CD4-positive, CD25-positive, alpha-beta regulatory T cell (primary cell): ENCODE results near the gene SORBS1. TPM values are rescaled to one million over a fixed set of nuclear protein-coding genes. Genes with fewer than 3 reads are reported as not detected.
A peak's percentile ranks its signal among the peaks of the same experiment; 100 is the strongest.

Experiments
- ATAC-seq, 2 donors: fragments of 150-1000 bp; cut with Tn5 transposase; one replicate each; pipeline ENCODE4 v1.10.0; 2021; ENCODE audit warnings: low read depth in 2 of 2, moderate number of reproducible peaks in 2 of 2, moderate library complexity in 1 of 2
- DNase-seq, 3 donors: peaks; one replicate each; pipeline versions ENCODE4 v3.0.0 to v3.0.0-alpha.2; 2012 to 2022; ENCODE audit warnings: mixed read lengths in 1 of 3
- H3K27ac ChIP-seq: one replicate; pipeline ENCODE4 v1.7.0; 2013; ENCODE audit warnings: mild to moderate bottlenecking, low read length; ENCODE audit not compliant: insufficient read depth, poor library complexity, severe bottlenecking
- H3K27me3 ChIP-seq: one replicate; pipeline ENCODE4 v1.7.0; 2013; ENCODE audit warnings: low read length; ENCODE audit not compliant: control insufficient read depth, insufficient read depth
- H3K36me3 ChIP-seq: one replicate; pipeline ENCODE4 v1.7.0; 2013; ENCODE audit warnings: mild to moderate bottlenecking, low read length, moderate library complexity; ENCODE audit not compliant: control insufficient read depth, insufficient read depth
- H3K4me1 ChIP-seq: 2 replicates; pipeline ENCODE4 v1.7.0; 2013; ENCODE audit warnings: mild to moderate bottlenecking, low read length; ENCODE audit not compliant: insufficient read depth, control insufficient read depth, poor library complexity, severe bottlenecking
- H3K4me3 ChIP-seq: one replicate; pipeline ENCODE4 v1.7.0; 2013; ENCODE audit warnings: low read depth, mild to moderate bottlenecking, low read length, moderate library complexity
- H3K9me3 ChIP-seq, 2 experiments: 1 replicate in 1 of 2; 2 replicates in 1 of 2; pipeline ENCODE4 v1.7.0; 2013; ENCODE audit warnings: low read length in 2 of 2, mild to moderate bottlenecking in 1 of 2, moderate library complexity in 1 of 2; ENCODE audit not compliant: control insufficient read depth in 2 of 2
- H3K27ac Mint-ChIP-seq, 3 donors: one replicate each; pipeline ENCODE4 v1.8.0; 2020 to 2022; ENCODE audit warnings: mild to moderate bottlenecking in 3 of 3, mixed read lengths in 3 of 3, moderate library complexity in 2 of 3
- H3K27me3 Mint-ChIP-seq: one replicate; pipeline ENCODE4 v1.8.0; 2022; ENCODE audit warnings: mild to moderate bottlenecking, mixed read lengths
- H3K36me3 Mint-ChIP-seq: one replicate; pipeline ENCODE4 v1.8.0; 2020; ENCODE audit warnings: mixed read lengths
- H3K4me1 Mint-ChIP-seq, 4 donors: one replicate each; pipeline ENCODE4 v1.8.0; 2020 to 2022; ENCODE audit warnings: mixed read lengths in 4 of 4, mild to moderate bottlenecking in 1 of 4
- H3K4me3 Mint-ChIP-seq, 4 donors: one replicate each; pipeline ENCODE4 v1.8.0; 2020 to 2022; ENCODE audit warnings: mild to moderate bottlenecking in 4 of 4, mixed read lengths in 4 of 4, moderate library complexity in 3 of 4
- H3K9me3 Mint-ChIP-seq, 7 donors: one replicate each; pipeline ENCODE4 v1.8.0; 2020 to 2022; ENCODE audit warnings: mixed read lengths in 7 of 7, mild to moderate bottlenecking in 3 of 7, moderate library complexity in 2 of 7
- polyA plus RNA-seq, 4 donors: library from polyadenylated mRNA; unstranded; fragments of 300-500 nt; fragmentation: Illumina TruSeq; gene quantifications; one replicate each; pipeline ENCODE4 v1.2.3, GENCODE V29; 2021
- total RNA-seq: library from RNA; stranded (reverse); gene quantifications from one replicate; pipeline ENCODE4 v1.2.3, GENCODE V29; 2022

The SORBS1 gene
- total and polyA plus RNA-seq, 5 donors from 2014 or later, result 0.31 to 3.7 (median 0.38) TPM

DNA sequence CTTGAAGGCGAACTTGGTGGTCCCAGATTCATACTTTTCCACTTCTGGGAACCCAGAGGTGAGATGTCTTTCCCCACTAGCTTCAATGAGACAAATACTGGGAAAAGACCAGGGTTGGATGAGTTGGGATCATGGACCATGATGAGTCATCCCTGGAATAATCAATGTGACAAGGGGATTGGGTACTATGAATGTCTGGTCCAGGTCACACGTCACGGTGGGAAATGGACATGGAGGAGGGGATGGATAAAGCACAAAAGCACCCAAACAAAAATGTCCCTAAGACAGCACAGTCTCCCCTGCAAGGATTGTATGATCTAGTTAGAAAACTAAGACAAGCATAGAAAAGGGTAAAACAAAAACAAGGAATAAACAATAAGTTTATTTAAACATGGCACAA is 12.4 kb upstream of the SORBS1 start:
- Histone ChIP-seq H3K36me3 (no peaks in the 10 kb centered on the region), H3K4me3 (no peak overlapping the region), H3K27ac (no peak overlapping the region), H3K4me1 (no peaks in the 10 kb centered on the region), H3K27me3 (peaks cover 11% of the 10 kb centered on the region), H3K9me3 (no peaks in the 10 kb centered on the region)
- peaks cover 11% of the 10 kb centered on the region for H3K27me3 Mint-ChIP-seq
- no peaks in the 10 kb centered on the region for H3K36me3 Mint-ChIP-seq
- ATAC-seq (no peak), DNase-seq (no peak)
- no peaks in the 10 kb centered on the region for H3K4me1 Mint-ChIP-seq
- H3K9me3 Mint-ChIP-seq, result no peaks in the 10 kb centered on the region
- H3K27ac Mint-ChIP-seq, result no peak overlapping the region
- H3K4me3 Mint-ChIP-seq, result no peak overlapping the region

DNA sequence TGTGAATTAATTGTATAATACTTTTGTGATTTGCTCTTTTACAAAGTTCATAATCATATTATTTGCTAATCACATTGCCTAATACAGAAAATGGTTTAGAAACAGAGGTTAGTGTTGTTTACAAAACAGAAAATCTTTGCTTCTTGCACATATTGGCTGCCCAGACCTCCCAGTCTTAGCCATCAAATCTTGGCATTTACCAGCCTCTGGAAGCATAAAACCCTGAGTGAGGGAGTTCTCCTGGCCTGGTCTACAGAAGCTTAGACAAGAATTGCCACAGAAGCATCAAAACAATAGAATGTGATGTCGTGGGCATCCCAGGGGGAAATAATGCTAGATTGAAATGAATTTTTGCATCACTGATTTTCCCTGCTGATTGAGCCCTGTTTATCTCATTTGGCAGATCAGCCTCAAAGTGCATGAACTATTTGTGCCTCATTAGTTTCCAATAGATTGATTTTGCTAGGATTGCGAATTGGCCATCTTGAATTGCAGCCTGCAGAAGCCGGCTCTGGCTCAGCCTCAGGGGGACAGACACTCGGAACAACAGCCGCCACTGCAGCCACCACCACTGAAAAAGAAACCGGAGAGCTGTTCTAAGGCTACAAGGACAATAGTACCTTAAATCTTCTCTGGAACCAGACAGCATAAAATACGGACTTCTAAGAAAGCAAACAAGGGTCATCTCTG is 11.1 kb upstream of the SORBS1 start:
- ATAC-seq (no peak), DNase-seq (no peak)
- no peaks in the 10 kb centered on the region for H3K4me1 ChIP-seq
- Mint-ChIP-seq H3K27ac (no peak overlapping the region), H3K4me3 (no peak overlapping the region), H3K36me3 (no peaks in the 10 kb centered on the region), H3K9me3 (no peaks in the 10 kb centered on the region), H3K4me1 (no peaks in the 10 kb centered on the region), H3K27me3 (peaks cover 6% of the 10 kb centered on the region)
- H3K36me3 ChIP-seq, result no peaks in the 10 kb centered on the region
- no peak overlapping the region for H3K27ac ChIP-seq
- no peak overlapping the region for H3K4me3 ChIP-seq
- H3K27me3 ChIP-seq, result peaks cover 11% of the 10 kb centered on the region
- H3K9me3 ChIP-seq, result no peaks in the 10 kb centered on the region

DNA sequence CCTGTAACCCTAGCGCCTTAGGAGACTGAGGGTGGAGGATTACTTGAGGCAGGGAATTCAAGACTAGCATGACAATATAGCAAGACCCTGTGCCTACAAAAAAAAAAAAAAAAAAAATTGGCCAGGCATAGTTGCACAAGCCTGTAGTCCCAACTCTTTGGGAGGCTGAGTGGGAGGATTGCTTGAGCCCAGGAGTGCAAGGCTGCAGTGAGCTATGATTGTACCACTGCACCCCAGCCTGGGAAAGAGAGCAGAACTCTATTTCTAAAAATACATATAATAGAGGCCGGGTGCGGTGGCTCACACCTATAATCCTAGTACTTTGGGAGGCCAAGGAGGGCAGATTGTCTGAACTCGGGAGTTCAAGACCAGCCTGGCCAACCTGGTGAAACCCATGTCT is 10.2 kb upstream of the SORBS1 start:
- no peaks in the 10 kb centered on the region for H3K36me3 ChIP-seq
- no peaks in the 10 kb centered on the region for H3K9me3 ChIP-seq
- no peaks in the 10 kb centered on the region for H3K4me1 ChIP-seq
- no peaks in the 10 kb centered on the region for H3K9me3 Mint-ChIP-seq
- no peak for DNase-seq
- peaks cover 6% of the 10 kb centered on the region for H3K27me3 Mint-ChIP-seq
- no peaks in the 10 kb centered on the region for H3K4me1 Mint-ChIP-seq
- no peak overlapping the region for H3K27ac ChIP-seq
- no peak overlapping the region for H3K4me3 ChIP-seq
- H3K36me3 Mint-ChIP-seq, result no peaks in the 10 kb centered on the region
- no peak overlapping the region for H3K4me3 Mint-ChIP-seq
- H3K27ac Mint-ChIP-seq, result no peak overlapping the region
- H3K27me3 ChIP-seq, result peaks cover 11% of the 10 kb centered on the region
- no peak for ATAC-seq

DNA sequence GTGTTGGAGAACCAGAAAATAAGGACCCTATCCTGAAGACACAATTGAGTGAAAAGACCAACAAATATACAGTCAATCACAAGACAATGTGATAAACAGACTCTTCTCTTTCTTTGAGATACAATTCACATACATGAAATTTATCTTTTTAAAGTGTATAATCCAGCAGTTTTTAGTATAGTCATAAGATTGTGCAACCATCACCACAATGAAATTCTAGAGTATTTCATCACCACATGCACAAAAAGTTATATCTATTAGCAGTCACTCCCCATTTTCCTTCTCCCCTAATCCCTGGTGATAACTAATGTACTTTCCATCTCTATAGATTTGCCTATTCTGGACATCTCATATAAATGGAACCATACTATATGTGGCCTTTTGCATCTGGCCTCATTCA is 8.2 kb upstream of the SORBS1 start:
- DNase-seq, result no peak
- H3K4me1 ChIP-seq, result no peaks in the 10 kb centered on the region
- Mint-ChIP-seq H3K4me3 (no peak overlapping the region), H3K36me3 (no peaks in the 10 kb centered on the region), H3K27ac (no peak overlapping the region), H3K4me1 (no peaks in the 10 kb centered on the region), H3K9me3 (no peaks in the 10 kb centered on the region), H3K27me3 (peaks cover 6% of the 10 kb centered on the region)
- peaks cover 5% of the 10 kb centered on the region for H3K27me3 ChIP-seq
- H3K27ac ChIP-seq, result no peak overlapping the region
- H3K9me3 ChIP-seq, result no peaks in the 10 kb centered on the region
- no peak for ATAC-seq
- no peak overlapping the region for H3K4me3 ChIP-seq
- no peaks in the 10 kb centered on the region for H3K36me3 ChIP-seq

DNA sequence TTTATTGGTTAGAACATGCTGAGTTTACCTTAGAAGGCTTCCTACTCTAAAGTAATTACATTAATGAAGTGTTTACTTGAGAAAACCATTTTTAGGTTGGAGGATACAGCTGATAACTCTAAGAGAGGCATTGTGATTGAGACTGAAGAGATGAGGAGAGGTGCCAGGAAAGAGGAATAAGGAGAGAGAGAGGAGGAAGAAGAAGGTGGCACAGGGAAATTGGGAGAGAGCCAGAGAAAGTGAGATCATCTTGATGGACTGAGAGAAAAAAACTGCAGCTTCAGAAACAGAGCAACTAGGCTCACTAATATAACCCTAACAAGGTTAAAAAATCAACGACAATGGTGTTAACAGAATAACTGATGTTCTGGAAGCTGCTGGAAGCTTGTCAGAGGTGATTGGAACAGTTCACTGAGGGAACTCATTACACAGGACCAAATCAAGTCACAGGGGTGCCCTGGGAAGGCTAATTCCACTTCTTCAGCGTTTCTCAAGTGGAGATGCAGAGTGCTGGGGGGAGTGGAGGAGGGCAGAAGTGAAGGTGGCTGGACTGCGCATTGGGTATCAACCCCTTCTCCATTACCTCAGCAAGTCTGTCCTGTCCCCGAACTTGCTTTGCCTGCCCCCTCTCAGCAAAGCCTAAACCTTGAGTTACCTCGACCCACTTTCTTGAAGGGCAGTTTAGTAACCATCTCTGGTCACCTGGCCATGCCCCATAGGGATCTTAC is 6.9 kb upstream of the SORBS1 start:
- no peak for ATAC-seq
- H3K27ac Mint-ChIP-seq, result no peak overlapping the region
- Histone ChIP-seq H3K4me3 (no peak overlapping the region), H3K27ac (no peak overlapping the region), H3K4me1 (no peaks in the 10 kb centered on the region), H3K27me3 (peaks cover 4% of the 10 kb centered on the region), H3K9me3 (no peaks in the 10 kb centered on the region), H3K36me3 (no peaks in the 10 kb centered on the region)
- H3K4me1 Mint-ChIP-seq, result no peaks in the 10 kb centered on the region
- H3K9me3 Mint-ChIP-seq, result no peaks in the 10 kb centered on the region
- H3K27me3 Mint-ChIP-seq, result peaks cover 7% of the 10 kb centered on the region
- no peak overlapping the region for H3K4me3 Mint-ChIP-seq
- no peak for DNase-seq
- H3K36me3 Mint-ChIP-seq, result no peaks in the 10 kb centered on the region

DNA sequence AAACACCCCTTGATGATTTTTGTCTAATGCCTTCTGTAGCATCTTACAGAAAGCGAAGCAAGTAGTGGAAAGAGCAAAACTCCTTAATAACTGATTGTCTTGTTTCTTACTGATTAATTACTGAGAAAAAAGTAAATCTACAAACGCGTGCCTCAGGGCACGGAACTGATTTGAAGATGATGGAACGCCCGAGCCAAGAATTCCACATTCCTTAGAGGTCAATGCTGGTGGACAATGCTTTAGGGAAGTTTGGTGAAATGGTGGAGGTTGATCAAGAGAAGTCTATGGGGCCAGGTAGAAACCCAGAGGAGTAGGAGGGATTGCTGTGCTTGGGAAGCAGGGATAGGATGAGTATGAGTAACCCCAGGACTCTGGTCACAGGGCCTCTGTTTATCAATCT is 5.0 kb upstream of the SORBS1 start:
- Mint-ChIP-seq H3K9me3 (no peaks in the 10 kb centered on the region), H3K27me3 (peaks cover 10% of the 10 kb centered on the region), H3K4me3 (no peak overlapping the region), H3K27ac (no peak overlapping the region), H3K4me1 (peaks cover 0 to 8% (median 4%) of the 10 kb centered on the region in 4 donors), H3K36me3 (no peaks in the 10 kb centered on the region)
- Histone ChIP-seq H3K4me1 (no peaks in the 10 kb centered on the region), H3K27me3 (peaks cover 4% of the 10 kb centered on the region), H3K4me3 (no peak overlapping the region), H3K27ac (no peak overlapping the region), H3K36me3 (no peaks in the 10 kb centered on the region), H3K9me3 (no peaks in the 10 kb centered on the region)
- ATAC-seq, result no peak
- DNase-seq, result no peak

DNA sequence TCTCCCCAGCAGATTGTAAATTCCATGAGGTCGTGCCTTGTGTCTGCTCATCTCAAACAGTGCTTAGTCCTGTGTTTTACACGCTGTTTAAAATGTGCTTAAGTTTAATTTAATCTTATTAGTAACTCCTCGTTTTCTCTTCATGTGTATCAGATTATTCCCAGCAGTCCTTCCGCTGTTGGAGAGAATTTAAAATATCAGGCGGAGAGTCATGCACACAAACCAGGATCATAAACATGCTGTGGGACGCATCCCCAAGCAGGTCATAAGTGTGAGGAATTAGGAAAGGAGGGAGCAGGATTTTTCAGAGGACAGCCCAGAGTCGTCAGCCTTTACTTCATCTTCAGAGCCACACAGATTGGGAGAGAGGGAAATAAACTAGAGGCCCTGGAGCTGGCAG is 4.2 kb upstream of the SORBS1 start:
- H3K27ac Mint-ChIP-seq, result no peak overlapping the region
- H3K9me3 ChIP-seq, result no peaks in the 10 kb centered on the region
- H3K27me3 ChIP-seq, result peaks cover 4% of the 10 kb centered on the region
- peaks cover 2 to 8% (median 5%) of the 10 kb centered on the region in 4 donors for H3K4me1 Mint-ChIP-seq
- no peaks in the 10 kb centered on the region for H3K36me3 Mint-ChIP-seq
- H3K4me3 Mint-ChIP-seq, result peak overlapping the region in 1 of 4 donors; percentile 44
- H3K4me1 ChIP-seq, result peaks cover 2% of the 10 kb centered on the region
- DNase-seq (no peak), ATAC-seq (no peak)
- no peak overlapping the region for H3K4me3 ChIP-seq
- H3K27me3 Mint-ChIP-seq, result peaks cover 10% of the 10 kb centered on the region
- H3K9me3 Mint-ChIP-seq, result no peaks in the 10 kb centered on the region
- H3K36me3 ChIP-seq, result no peaks in the 10 kb centered on the region
- H3K27ac ChIP-seq, result no peak overlapping the region

DNA sequence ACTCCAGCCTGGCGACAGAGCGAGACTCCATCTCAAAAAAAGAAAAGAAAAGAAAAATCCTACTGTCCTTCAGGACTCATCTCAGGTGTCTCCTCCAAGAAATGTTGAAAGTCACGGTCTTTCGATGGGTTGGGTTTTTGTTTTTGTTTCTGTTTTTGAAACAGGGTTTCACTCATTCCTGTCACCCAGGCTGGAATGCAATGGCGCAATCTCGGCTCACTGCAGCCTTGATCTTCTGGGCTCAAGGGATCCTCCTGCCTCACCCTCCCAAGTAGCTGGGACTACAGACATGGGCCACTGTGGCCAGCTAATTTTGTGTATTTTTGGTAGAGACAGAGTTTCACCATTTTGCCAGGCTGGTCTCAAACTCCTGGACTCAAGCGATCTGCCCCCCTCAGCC is 3.1 kb upstream of the SORBS1 start:
- Mint-ChIP-seq H3K27me3 (peaks cover 10% of the 10 kb centered on the region), H3K27ac (no peak overlapping the region), H3K4me1 (peaks cover 5 to 15% (median 8%) of the 10 kb centered on the region in 4 donors), H3K9me3 (no peaks in the 10 kb centered on the region), H3K4me3 (no peak overlapping the region), H3K36me3 (no peaks in the 10 kb centered on the region)
- Histone ChIP-seq H3K9me3 (no peaks in the 10 kb centered on the region), H3K4me3 (no peak overlapping the region), H3K36me3 (no peaks in the 10 kb centered on the region), H3K27ac (no peak overlapping the region), H3K4me1 (peaks cover 5% of the 10 kb centered on the region), H3K27me3 (peaks cover under 1% of the 10 kb centered on the region)
- ATAC-seq (no peak), DNase-seq (no peak)
